Measurements from ENCODE around the gene CDCA4.
"Not testable (repeated sequence)": the region's sequence is repeated elsewhere in the genome, so short reads cannot be mapped to it uniquely, and the experiment has no call there.

CDCA4 gene
- 37.5 to 55.1 (median 44.7) reads per million in 4 experiments for total RNA-seq

- peak; percentile 97 for DNase-seq
These were observed at the start of gene CDCA4 for GRCh38 chr14:105020815-105021655. Gene CDCA4 (minus strand): TSS chr14:105021083. CDS start chr14:105011929, 9,154 bp downstream.

GRCh38 chr14:105069871-105070759 is 49.2 kb upstream of the CDCA4 start:
- DNase-seq: no peak

- DNase-seq: no peak
These were observed 48.6 kb upstream of the CDCA4 start for GRCh38 chr14:105069522-105069870.

GRCh38 chr14:105068818-105069217 is 47.9 kb upstream of the CDCA4 start:
- no peak for DNase-seq

GRCh38 chr14:105067969-105068301 is 47.1 kb upstream of the CDCA4 start:
- DNase-seq: no peak

GRCh38 chr14:105067140-105067968 is 46.5 kb upstream of the CDCA4 start:
- DNase-seq: peak; percentile 14

- DNase-seq: no peak
These were observed 45.6 kb upstream of the CDCA4 start for GRCh38 chr14:105066240-105067071.

- DNase-seq: peak; percentile 84
These were observed 44.7 kb upstream of the CDCA4 start, which contains the start of gene GPR132 for GRCh38 chr14:105065280-105066228. Gene GPR132 (minus strand): TSS chr14:105065430. CDS start chr14:105055420, 10,010 bp downstream.

GRCh38 chr14:105064721-105065143 is 43.8 kb upstream of the CDCA4 start:
- no peak for DNase-seq

GRCh38 chr14:105064001-105064400 is 43.1 kb upstream of the CDCA4 start:
- no peak for DNase-seq

- not testable (repeated sequence) for DNase-seq
These were observed 42.6 kb upstream of the CDCA4 start for GRCh38 chr14:105063506-105063905.

- DNase-seq: no peak
These were observed 42.2 kb upstream of the CDCA4 start for GRCh38 chr14:105063056-105063455.

- DNase-seq: no peak
These were observed 41.2 kb upstream of the CDCA4 start for GRCh38 chr14:105062048-105062433.

- DNase-seq: no peak
These were observed 40.7 kb upstream of the CDCA4 start for GRCh38 chr14:105061428-105062047.

GRCh38 chr14:105060751-105061427 is 40.0 kb upstream of the CDCA4 start:
- no peak for DNase-seq

- DNase-seq: no peak
These were observed 39.2 kb upstream of the CDCA4 start for GRCh38 chr14:105059925-105060565.

- peak; percentile 57 for DNase-seq
These were observed 38.4 kb upstream of the CDCA4 start for GRCh38 chr14:105059035-105059924.

GRCh38 chr14:105058521-105059034 is 37.7 kb upstream of the CDCA4 start:
- no peak for DNase-seq
